DMS153 treated with DMSO at 0.1 percent for 48 hours (cell line): ENCODE results near the gene CEP95.
"Not testable (repeated sequence)": the region's sequence is repeated elsewhere in the genome, so short reads cannot be mapped to it uniquely, and the experiment has no call there.

ENCODE experiments used
- DNase-seq: peaks from one replicate; lab custom pipeline; 2025; ENCODE audit not compliant: unreplicated experiment; lab: John Stamatoyannopoulos, UW

CEP95 gene

DNA sequence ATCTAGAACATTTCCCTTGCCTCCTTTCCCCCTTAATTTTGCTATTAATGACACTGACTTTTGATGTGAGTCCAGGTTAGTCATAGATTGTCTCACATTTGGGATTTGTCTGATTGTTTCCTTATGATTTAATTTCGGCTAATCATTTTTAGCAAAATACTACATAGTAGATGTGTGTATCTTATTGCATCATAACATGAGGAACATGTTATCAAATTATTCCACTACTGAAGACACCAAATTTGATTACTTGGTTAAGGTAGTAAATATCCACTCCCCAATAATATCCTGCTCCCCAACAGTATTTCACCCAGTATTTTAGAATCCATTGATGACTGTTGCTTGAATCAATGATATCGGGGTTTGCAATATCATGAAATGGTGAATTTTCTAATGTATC is 12.7 kb upstream of the CEP95 start:
- DNase-seq, result no peak

DNA sequence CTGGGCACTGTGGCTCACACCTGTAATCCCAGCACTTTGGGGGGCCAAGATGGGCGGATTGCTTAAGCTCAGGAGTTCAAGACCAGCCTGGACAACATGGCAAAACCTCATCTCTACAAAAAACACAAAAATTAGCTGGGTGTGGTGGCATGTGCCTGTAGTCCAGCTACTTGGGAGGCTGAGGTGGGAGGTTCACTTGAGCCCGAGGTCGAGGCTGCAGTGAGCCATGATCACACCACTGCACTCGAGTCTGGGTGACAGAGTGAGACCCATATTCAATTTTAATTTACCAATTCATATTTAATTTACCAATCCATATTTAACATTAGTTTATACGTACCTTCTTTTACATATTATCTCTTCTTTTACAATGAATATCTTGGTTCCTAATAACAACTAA is 11.5 kb upstream of the CEP95 start:
- DNase-seq, result not testable (repeated sequence)

DNA sequence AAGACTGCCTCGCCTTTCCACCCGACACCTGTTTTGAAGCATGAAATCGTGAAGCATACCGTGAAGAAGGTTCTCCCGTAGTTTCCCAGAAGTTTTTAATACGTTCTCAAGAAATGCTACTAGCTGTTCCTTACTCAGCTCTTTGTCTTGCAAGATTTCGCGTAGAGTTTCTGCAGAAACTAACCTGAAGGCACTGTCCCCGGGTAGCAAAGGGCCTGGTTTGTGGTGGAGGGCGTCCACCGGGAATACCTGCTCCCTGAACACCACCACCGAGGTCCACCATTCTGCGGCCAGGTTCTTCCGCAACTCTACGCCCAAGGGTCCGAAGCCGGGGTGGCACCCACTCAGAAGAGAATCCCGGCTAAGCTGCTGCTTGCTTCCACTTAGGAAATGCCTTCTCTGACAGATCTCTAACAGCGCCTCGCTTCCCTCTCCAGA is 10.4 kb upstream of the CEP95 start:
- DNase-seq, result no peak

DNA sequence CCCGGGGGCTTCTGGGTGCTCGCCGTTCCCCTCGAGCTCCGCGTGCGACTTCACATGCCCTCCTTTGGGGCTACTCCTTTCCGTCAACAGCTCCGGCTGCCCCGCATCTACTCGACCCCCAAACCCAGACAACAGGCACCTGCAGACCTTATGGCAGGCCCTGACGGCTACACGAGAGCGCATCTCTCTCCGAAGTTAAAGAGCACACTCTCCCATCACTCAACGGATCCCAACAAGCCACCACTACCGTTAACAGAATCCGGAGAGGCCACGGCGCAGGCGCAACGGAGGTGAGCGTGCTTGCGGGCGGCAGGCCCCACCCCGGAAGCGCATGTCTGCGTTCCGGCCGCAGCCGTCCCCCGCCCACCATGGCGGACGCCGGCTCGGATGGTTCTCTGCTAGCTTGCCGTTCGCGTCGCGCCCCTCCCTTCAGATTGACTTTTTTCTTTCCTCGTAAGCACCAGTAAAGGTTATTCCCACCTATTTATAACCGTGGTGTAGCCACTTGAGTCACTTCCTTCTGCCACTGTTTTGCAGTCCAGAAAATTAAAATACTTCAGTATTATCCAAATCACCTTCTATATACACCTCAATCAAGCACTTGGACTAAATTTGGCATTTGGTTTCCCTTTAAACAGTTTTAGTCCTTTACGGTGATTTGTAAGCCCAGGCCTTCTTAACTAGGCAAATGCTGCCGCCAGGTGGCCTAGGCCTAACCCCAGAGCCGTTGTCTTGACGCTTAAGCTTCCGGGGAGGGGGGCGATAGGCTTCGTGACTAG is 9.8 kb upstream of the CEP95 start, which contains the start of gene POLG2:
Gene POLG2 (minus strand): TSS at position 269 of the 779 bp plus-strand sequence. CDS start 86 bp downstream, at position 183.
- peak; percentile 79 for DNase-seq

DNA sequence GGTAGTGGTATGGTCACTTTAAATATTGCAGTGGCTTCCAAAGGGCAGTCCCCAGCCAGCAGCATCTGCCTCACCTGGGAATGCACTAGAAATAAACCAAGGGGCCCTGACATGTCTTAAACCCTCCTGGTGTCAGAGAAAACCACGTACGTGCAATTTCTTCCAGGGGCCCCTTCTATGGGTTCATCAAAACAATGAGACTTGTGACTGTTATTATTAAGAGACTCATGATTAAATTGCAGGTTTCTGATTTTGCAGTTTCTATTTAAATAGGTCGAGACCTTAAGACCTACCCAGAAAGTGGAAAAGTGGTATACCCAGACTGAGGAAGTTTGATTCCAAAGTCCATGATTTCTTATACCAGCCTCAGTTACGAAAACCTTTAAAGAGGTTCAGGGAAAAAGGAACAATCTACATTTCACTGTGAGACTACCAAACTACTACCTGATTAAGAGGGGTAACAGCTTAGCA is 9.2 kb upstream of the CEP95 start:
- DNase-seq, result no peak

DNA sequence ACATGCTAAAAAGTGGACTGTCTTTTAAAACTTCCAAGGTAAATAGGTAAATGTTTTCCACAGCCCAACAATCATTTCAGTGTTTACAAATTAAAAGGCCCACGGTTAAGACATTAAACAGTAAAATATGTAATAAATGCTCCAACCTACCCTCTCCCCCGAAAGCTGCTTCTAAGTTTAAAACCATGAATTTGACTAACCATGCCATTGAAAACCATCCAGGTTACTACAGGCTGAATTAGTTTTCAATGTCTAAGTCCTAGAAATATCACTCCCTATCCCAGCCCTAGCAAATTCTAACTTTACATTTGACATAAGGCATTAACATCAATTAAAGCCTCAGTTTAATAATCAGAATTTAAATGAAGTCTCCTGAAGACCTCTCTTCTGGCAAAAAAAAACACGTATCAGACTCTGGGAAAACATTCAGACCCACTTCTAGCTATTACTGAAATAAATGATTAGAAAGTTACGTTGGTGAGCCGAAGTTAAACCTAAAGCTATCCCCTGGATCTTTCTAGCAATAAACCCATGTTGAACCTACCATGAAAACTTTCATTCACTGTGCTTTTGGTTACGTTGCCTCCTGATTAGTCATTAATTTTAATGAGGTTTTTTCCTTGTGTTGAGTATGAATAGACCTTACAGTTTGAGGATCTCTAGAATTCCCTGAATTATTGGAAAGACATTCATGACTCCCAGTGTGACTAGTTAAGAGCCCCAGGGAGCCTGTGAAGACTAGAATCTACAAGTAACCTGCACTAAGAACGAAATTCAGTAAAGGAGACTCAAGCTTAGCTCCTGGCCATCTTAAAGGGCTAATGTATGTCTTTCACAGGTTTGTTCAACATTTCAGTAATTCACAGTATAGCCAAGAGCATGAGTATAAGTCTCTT is 8.2 kb upstream of the CEP95 start:
- DNase-seq, result no peak

DNA sequence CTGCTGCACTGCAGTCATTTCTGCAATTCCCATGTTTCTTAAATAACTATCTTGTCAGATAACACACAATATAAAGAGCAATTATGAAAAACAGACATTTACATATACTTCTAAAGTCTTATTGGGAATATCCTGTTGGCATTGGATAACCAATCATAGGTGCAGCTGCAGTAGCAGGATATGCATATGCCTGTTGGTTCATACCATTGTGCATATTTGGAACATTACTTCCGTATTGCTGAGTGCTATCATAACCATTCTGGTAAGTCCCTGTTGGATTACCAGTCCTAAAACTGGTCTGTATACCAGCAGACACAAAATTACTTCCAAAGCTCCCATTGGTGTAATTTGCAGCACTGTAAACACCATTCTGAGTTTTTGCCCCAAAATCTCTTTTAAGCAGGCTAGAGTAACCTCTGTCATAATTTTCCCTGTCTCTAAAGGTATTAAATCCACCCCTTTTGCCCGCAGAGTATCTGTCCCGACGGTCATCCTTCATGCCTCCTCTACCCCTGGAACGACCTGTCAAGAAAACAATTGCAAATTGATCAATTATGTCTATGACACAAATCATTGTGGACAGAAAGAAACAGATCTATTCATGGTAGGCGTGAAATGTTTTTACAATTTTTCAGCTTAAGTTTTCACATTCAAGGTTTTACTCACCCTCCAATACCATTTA is 6.8 kb upstream of the CEP95 start:
- DNase-seq, result no peak

DNA sequence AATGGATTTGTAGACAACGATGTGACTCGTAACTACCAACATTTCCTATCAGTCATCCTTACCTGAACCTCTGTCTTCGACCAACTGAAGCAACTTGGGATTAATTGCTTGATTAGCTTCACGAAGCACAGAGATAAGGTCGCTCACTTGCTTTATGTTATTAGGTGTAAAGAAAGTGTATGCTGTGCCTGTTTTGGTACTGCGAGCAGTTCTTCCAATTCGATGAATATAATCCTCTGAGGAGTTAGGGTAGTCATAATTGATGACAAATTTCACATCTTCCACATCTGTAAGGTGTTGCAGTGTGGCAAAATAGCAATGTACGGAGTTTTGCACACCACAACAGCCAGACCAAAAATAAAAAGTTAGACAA is 6.3 kb upstream of the CEP95 start:
- DNase-seq, result no peak

DNA sequence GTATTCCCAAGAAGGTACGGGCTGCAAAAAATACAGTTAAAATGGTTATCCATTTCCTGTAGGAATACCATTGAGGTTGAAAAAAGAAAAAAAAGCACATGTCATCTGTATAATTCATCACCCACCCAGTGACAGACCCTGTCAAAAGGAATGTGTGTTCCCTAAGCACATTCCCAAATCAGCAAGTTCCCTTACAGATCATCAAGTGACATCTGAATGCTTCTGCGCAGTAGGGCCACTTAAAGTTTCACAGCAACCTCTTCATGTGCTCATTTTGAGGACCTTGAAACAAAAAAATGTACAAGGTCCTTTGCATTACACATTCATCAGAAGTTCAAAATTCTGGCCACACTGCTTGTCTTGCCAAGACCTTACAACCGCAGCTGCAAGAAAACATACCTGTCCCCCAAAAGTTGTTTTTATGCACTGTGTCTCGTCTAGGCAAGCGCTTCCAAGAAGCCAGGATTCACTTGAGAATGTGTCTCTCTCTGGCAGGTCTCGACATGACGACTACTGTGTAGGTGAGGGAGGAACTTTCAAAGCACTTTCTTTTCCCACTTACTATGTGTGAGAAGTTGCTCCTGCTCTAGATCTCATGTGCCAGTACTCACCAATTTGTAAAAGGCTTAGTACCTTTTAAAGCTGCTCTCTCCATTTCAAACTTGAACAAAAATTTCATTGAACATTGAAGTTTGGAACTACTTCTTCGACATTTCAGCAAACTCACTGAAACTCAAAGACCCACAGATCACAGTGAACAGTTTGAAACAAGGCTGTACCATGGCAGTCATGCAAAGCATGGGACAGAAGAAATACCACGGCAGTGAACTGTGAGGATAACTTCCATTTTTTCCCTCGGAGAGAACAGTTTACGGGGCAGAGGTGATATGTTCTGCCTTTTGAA is 5.7 kb upstream of the CEP95 start:
- no peak for DNase-seq

DNA sequence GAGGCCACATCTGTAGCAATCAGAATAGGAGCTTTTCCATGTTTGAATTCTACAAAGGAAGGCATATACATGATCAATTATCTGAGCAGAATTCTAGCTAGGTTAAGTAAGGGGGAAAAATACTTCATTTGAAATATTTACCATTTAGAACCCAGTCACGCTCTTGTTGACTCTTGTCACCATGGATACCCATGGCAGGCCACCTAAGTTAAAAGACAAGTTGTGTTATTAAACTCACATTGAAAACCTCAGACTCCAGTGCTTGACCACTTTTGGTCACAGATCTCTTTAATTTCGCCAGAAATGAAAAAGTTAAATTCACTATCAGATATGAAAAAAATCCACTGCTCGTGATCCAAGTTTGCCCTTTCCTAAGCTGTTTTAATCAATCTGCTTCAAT is 4.8 kb upstream of the CEP95 start:
- DNase-seq, result no peak

DNA sequence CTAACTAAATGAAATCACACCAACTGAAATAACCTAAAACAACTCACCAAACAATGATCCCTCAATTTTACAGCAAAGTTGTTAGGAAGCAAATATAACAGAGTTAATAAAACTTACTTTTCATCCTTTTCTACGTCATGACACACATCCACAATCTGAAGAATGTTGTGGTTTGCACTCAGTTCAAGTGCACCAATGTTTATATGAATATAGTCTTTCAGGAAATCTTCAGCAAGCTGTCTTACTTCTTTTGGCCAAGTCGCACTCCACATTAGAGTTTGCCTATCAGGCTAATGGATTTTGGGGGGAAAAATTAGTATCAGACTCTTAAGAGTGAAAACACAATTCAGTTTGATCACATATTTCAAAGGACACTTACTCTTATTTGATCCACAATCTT is 4.0 kb upstream of the CEP95 start:
- DNase-seq, result no peak

DNA sequence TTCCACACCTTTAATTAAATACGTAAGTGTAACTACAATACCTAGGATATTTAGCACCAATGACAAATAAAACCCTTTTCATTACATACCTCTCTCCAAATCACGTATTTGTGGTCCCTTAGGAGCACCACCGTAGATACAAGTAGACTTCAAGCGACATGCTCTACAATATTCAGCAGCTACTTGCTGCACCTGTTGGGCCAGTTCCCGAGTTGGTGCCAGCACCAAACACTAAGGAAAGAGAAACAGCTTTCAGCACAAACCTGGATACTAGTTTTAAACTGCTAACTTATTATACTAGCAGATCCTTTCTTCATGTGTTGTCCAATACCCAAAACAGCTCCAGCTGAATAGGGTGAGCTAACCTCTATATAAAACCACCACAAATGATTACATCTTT is 3.4 kb upstream of the CEP95 start:
- DNase-seq, result no peak

DNA sequence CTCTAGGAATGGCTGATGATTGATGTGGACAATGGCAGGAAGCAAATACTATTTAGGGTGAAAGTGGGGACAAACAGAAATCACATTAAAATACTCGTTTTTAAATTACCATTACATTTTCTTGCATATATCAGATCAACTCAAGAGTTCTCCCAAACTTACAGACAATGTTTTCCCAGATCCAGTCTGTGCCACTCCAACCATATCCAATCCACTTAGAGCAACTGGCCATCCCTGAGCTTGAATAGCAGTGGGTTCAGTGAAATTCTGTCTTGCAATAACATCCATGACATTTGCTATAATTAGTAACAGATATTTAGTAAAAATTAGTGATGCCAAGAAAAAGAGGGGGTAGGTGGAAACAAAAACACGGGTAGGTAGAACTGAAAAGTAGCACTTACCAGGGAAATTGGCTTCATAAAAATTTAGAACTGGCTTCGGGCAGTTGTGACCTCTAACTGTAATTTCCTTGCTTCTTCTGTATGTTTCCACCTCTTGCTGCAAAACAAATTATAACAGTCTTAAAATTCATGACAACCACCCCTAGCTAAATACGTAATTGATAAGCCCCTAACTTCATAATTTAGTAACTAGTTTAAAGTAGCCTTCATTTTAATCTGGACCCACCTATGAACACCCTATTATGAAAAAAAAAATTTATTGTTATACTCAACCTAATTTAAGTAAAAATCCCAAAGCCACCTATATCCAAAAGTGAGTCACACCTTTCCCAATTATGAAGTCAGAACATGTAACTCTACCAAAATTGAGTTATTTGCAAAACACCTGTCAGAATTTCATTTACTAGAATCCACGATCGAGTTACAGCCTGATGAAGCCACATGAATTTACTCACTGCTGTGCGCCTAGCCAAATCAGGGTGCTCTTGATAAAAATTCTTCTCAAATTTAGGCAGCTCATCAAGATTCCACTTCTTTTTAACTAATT is 2.7 kb upstream of the CEP95 start:
- no peak for DNase-seq

DNA sequence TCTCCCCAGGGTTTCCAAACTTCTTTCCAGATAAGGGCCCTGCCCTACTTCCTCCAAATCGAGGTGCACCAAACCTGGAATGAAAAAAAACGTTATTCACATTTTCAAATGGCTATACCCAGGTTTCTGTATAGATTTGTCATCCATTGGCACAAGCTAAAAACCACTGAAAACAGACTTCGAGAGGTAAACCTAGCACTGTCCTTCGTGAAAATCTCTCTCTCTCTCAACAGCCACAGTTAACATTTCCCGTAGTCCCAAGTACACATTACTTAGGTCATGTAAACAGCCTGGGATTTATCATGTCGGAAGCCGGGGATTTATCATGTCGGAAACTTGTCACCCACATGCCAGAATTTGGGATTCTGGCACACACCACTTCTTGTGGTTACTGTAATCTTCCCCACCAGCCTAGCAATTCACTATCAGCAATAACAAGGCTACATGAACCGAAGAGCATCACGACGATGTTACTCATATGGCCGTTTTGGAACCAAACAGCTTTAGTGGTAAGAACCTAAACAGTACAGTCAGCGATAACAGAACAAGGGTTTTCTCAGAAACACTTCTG is 1.9 kb upstream of the CEP95 start:
- DNase-seq, result no peak

DNA sequence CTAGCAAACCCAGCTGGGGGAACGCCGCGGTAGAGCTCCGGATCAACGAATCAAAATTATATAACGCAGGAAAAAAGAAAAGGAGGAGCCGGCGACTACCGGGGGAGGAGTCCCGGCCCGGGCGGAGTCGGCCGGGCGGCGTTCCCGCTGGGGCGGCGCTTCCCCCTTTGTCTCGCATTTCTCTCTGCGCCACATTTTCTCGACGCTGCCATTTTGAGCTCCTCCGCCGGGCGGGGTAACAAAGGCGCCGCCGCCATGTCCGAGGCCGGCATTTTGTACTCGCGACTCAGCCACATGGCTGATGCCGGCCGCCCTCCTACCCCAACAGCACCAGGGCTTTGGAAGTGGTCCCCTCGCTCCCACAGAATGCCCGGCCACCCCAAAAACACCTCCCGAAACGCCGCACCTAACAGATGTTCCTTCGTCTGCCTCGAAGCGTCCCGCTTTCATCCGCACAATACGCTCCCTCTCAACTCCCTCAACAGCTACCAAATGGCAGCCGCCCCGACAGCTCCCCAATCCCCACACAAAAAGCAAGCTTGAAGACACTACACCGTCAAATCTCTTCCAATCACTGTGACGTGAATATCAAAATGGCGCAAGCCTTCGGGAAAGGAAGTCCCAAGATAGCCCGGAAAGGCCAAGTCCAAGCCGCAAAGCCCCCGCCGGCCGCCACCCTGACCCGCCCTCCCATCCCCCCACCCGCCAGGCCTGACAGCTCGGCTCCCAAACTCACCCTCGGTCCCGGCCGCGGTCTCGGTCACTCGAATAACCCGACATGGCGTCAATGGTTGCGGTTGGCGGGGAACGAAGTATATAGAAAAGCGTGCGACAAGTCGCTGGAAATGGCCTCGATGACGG is 1.2 kb upstream of the CEP95 start:
- peak; percentile 57 for DNase-seq

DNA sequence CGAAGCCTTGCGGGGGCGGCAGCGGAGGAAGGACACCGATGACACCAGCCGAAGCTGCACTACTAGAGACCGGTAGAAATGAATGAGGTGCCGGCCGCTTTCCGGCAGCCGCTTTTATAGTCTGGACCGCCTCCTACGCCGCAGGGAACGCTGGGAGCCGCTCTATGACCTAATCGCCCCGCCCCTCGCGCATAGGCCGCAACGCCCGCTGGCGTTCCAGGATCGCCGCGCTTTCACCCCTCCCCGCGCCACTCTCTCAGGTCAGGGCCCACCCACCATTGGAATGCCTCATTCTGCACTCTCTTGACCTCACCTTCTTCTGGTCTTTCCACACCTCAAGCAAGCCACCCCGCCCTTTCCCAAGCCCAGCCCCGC is 589 bp upstream of the CEP95 start, which contains the start of gene DDX5:
Gene DDX5 (minus strand): TSS at position 89 of the 375 bp plus-strand sequence. CDS start 170 bp downstream, outside the sequence.
- peak; percentile 95 for DNase-seq

DNA sequence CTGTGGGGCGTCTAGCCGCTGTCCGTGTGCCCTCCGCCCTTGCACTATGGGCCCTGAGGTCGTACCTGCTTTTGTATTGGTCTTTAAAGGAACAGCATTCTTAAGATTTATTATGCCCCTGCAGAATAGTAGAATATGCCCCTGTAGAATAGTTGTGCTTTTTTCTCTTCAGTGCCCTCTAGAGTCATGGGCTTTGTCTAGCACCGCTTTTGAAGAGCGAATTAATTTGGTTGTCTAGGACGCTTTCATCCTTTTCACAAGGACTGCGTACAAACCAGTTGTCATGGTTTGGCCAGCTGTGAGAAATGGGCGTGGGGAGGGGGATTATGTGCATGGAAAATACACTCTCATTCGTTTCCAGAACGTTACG is 621 bp downstream of the CEP95 start:
- DNase-seq, result peak; percentile 74

DNA sequence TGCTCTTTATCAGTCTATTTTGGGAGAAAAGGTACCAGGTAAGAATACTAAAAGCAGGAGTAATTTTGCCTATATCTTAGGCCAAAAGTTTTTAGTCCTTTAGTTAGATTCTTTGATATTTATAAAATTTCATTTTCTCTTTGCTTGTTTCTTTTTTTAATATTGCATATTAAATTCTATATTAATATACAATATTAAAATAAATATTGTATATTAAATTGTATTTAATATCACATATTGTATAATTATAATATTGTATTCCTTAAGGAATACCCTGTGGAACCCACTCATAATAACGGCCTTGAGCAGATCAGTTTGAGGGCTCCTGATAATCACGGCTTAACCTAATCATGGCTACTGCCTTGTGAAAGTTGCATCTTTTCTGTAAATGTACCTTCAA is 1.9 kb downstream of the CEP95 start:
- DNase-seq, result no peak
